ENCODE data around the gene PRR33.

PRR33 gene

GRCh38 chr11:1936072-1936780 is 44.5 kb upstream of the PRR33 start:
- Histone ChIP-seq H3K4me3 (ENCODE audit: low read depth, low read length) (no peak overlapping the region), H3K36me3 (no peaks in the 10 kb centered on the region), H3K9me3 (ENCODE audit: severe bottlenecking) (no peaks in the 10 kb centered on the region), H3K27ac (no peak overlapping the region), H3K27me3 (ENCODE audit: insufficient read depth, low read depth, severe bottlenecking) (peaks cover 41% of the 10 kb centered on the region)
- TF ChIP-seq CTCF (IDR thresholded peaks at IDR 0.05; ENCODE audit: low read depth, low read length), result no peak
- DNase-seq, result no peak

- DNase-seq, result peak; percentile 6
- peaks cover 49% of the 10 kb centered on the region for H3K27me3 ChIP-seq (ENCODE audit: insufficient read depth, low read depth, severe bottlenecking)
- H3K4me3 ChIP-seq (ENCODE audit: low read depth, low read length), result no peak overlapping the region
- TF ChIP-seq CTCF (IDR thresholded peaks at IDR 0.05; ENCODE audit: low read depth, low read length), result no peak
- H3K9me3 ChIP-seq (ENCODE audit: severe bottlenecking), result no peaks in the 10 kb centered on the region
- no peak overlapping the region for H3K27ac ChIP-seq
- no peaks in the 10 kb centered on the region for H3K36me3 ChIP-seq
Observed at GRCh38 chr11:1935156-1936071, 43.7 kb upstream of the PRR33 start.

- Histone ChIP-seq H3K9me3 (ENCODE audit: severe bottlenecking) (no peaks in the 10 kb centered on the region), H3K4me3 (ENCODE audit: low read depth, low read length) (no peak overlapping the region), H3K36me3 (no peaks in the 10 kb centered on the region), H3K27ac (no peak overlapping the region), H3K27me3 (ENCODE audit: insufficient read depth, low read depth, severe bottlenecking) (peaks cover 51% of the 10 kb centered on the region)
- peak; percentile 3 for DNase-seq
- TF ChIP-seq CTCF (IDR thresholded peaks at IDR 0.05; ENCODE audit: low read depth, low read length), result no peak
Observed at GRCh38 chr11:1934335-1935155, 42.9 kb upstream of the PRR33 start.

GRCh38 chr11:1933416-1934334 is 42.0 kb upstream of the PRR33 start:
- no peak for TF ChIP-seq CTCF (IDR thresholded peaks at IDR 0.05; ENCODE audit: low read depth, low read length)
- Histone ChIP-seq H3K9me3 (ENCODE audit: severe bottlenecking) (no peaks in the 10 kb centered on the region), H3K27ac (no peak overlapping the region), H3K36me3 (no peaks in the 10 kb centered on the region), H3K27me3 (ENCODE audit: insufficient read depth, low read depth, severe bottlenecking) (peaks cover 58% of the 10 kb centered on the region), H3K4me3 (ENCODE audit: low read depth, low read length) (no peak overlapping the region)
- peak; percentile 1 for DNase-seq

GRCh38 chr11:1932681-1933080 is 41.0 kb upstream of the PRR33 start:
- H3K4me3 ChIP-seq (ENCODE audit: low read depth, low read length), result no peak overlapping the region
- no peaks in the 10 kb centered on the region for H3K9me3 ChIP-seq (ENCODE audit: severe bottlenecking)
- H3K27ac ChIP-seq, result no peak overlapping the region
- no peak for TF ChIP-seq CTCF (IDR thresholded peaks at IDR 0.05; ENCODE audit: low read depth, low read length)
- DNase-seq, result no peak
- no peaks in the 10 kb centered on the region for H3K36me3 ChIP-seq
- peaks cover 67% of the 10 kb centered on the region for H3K27me3 ChIP-seq (ENCODE audit: insufficient read depth, low read depth, severe bottlenecking)

Measured in WERI-Rb-1 (cell line).